ENCODE data around the gene SSC4D. TPM values are rescaled to one million over a fixed set of nuclear protein-coding genes. Genes with fewer than 3 reads are reported as not detected.

Gene SSC4D
- total RNA-seq, 1 experiment from 2014 or later: 18.1 TPM

- CTCF ChIA-PET: no interaction called here
- no peak for ATAC-seq
- 0 out of 2 replicates have a peak, but pooled peaks cover under 1% of the 10 kb centered on the region for H3K9me3 Mint-ChIP-seq
These were observed 63.4 kb downstream of the SSC4D start for GRCh38 chr7:76346097-76346496.

GRCh38 chr7:76343931-76344321, 65.6 kb downstream of the SSC4D start:
- H3K4me1 Mint-ChIP-seq: peaks cover 51% of the 10 kb centered on the region
- ChIA-PET CTCF (no interaction called here), POLR2A (no interaction called here)
- no peak overlapping the region; the same call in 1 of the 2 replicates for H3K27ac Mint-ChIP-seq
- no peaks in the 10 kb centered on the region for H3K9me3 Mint-ChIP-seq
- H3K36me3 Mint-ChIP-seq: peaks cover 71% of the 10 kb centered on the region
- DNase-seq (ENCODE audit: low spot score) (no peak), ATAC-seq (no peak)
- H3K4me3 Mint-ChIP-seq: no peak overlapping the region
- H3K27me3 Mint-ChIP-seq (ENCODE audit: low read depth): no peaks in the 10 kb centered on the region
- TF ChIP-seq FOXK1 (CRISPR knock-in tag; IDR thresholded peaks at IDR 0.05) (no peak), JAZF1 (CRISPR knock-in tag; IDR thresholded peaks at IDR 0.05) (no peak), USF1 (CRISPR knock-in tag; IDR thresholded peaks at IDR 0.05) (no peak), RELA (CRISPR knock-in tag; IDR thresholded peaks at IDR 0.05; ENCODE audit: borderline replicate concordance) (no peak), FOXP1 (CRISPR knock-in tag; IDR thresholded peaks at IDR 0.05; ENCODE audit: borderline replicate concordance) (no peak), AR (CRISPR knock-in tag; IDR thresholded peaks at IDR 0.05) (no peak), E2F1 (CRISPR knock-in tag; IDR thresholded peaks at IDR 0.05) (no peak), ZNF121 (CRISPR knock-in tag; IDR thresholded peaks at IDR 0.05) (no peak), ZMAT4 (CRISPR knock-in tag; IDR thresholded peaks at IDR 0.05) (no peak), NR2C2 (CRISPR knock-in tag; IDR thresholded peaks at IDR 0.05) (no peak), NR1H2 (CRISPR knock-in tag; IDR thresholded peaks at IDR 0.05) (no peak), ZSCAN18 (CRISPR knock-in tag; IDR thresholded peaks at IDR 0.05) (no peak), PRRX2 (CRISPR knock-in tag; IDR thresholded peaks at IDR 0.05) (no peak), SOX15 (CRISPR knock-in tag; IDR thresholded peaks at IDR 0.05) (no peak), ZNF416 (CRISPR knock-in tag; IDR thresholded peaks at IDR 0.05) (no peak), HMGA2 (CRISPR knock-in tag; IDR thresholded peaks at IDR 0.05) (no peak), ATF3 (CRISPR knock-in tag; conservative IDR thresholded peaks at IDR 0.05) (no peak), ZNF232 (CRISPR knock-in tag; IDR thresholded peaks at IDR 0.05) (no peak)

More at GRCh38 chr7:76346097-76346496, 63.4 kb downstream of the SSC4D start:
- no peaks in the 10 kb centered on the region for H3K27me3 Mint-ChIP-seq (ENCODE audit: low read depth)
- peaks cover 78% of the 10 kb centered on the region for H3K36me3 Mint-ChIP-seq
- H3K27ac Mint-ChIP-seq: peak overlapping the region; percentile 92
- no peak for DNase-seq (ENCODE audit: low spot score)
- H3K4me1 Mint-ChIP-seq: peaks cover 47% of the 10 kb centered on the region
- no peak overlapping the region for H3K4me3 Mint-ChIP-seq
- POLR2A ChIA-PET: no interaction called here
- no peak for TF ChIP-seq MXD4 (CRISPR knock-in tag; IDR thresholded peaks at IDR 0.05; ENCODE audit: borderline replicate concordance)
- no peak for TF ChIP-seq ELF4 (CRISPR knock-in tag; IDR thresholded peaks at IDR 0.05; ENCODE audit: low read depth)
- no peak for TF ChIP-seq RORB (CRISPR knock-in tag; IDR thresholded peaks at IDR 0.05)
- no peak for TF ChIP-seq ATF6 (CRISPR knock-in tag; IDR thresholded peaks at IDR 0.05)
- no peak for TF ChIP-seq CREM (CRISPR knock-in tag; IDR thresholded peaks at IDR 0.05)
- no peak for TF ChIP-seq NR2C2 (CRISPR knock-in tag; IDR thresholded peaks at IDR 0.05)
- no peak for TF ChIP-seq SP1 (CRISPR knock-in tag; conservative IDR thresholded peaks at IDR 0.05)
- no peak for TF ChIP-seq CREB1 (CRISPR knock-in tag; IDR thresholded peaks at IDR 0.05)
- no peak for TF ChIP-seq NFATC4 (CRISPR knock-in tag; IDR thresholded peaks at IDR 0.05)
- no peak for TF ChIP-seq GTF2I (CRISPR knock-in tag; conservative IDR thresholded peaks at IDR 0.05)
- TF ChIP-seq PRRX2 (CRISPR knock-in tag; IDR thresholded peaks at IDR 0.05): no peak
- no peak for TF ChIP-seq ZBTB43 (CRISPR knock-in tag; IDR thresholded peaks at IDR 0.05)
- no peak for TF ChIP-seq ZNF416 (CRISPR knock-in tag; IDR thresholded peaks at IDR 0.05)

Measured in WTC11 (cell line).